GM12878 (cell line): Measurements from ENCODE around the gene VSTM2B. TPM values are rescaled to one million over a fixed set of nuclear protein-coding genes. Genes with fewer than 3 reads are reported as not detected.

Source experiments
- ATAC-seq: fragments of 200-7000 bp; cut with Tn5 transposase; 3 replicates; pipeline ENCODE4 v1.9.1; 2020; ENCODE audit warnings: mild to moderate bottlenecking, moderate library complexity
- BruUV-seq: library from RNA; stranded (reverse); fragments of 400-500 nt; replicated peaks from 2 replicates; lab custom pipeline; 2021; lab: Mats Ljungman, UMichigan
- CTCF ChIA-PET: fragments of 300-600 bp; sonication (Branson Sonifier 250); formaldehyde crosslinking; extraction: SDS; loops from one replicate; lab custom pipeline; 2021; ENCODE audit warnings: inconsistent platforms; lab: Yijun Ruan, JAX
- POLR2A ChIA-PET: fragments of 350-600 bp; formaldehyde crosslinking; extraction: SDS; loops from one replicate; lab custom pipeline; 2021; ENCODE audit warnings: inconsistent platforms; lab: Charles Lee
- RAD21 ChIA-PET: fragments of 300-600 bp; sonication (Branson Sonifier 250); formaldehyde crosslinking; loops from one replicate; lab custom pipeline; 2023; ENCODE audit warnings: antibody characterized with exemption; ENCODE audit not compliant: unreplicated experiment; lab: Charles Lee
- SMC1A ChIA-PET: fragments of 300-600 bp; sonication (Branson Sonifier 250); formaldehyde crosslinking; loops from one replicate; lab custom pipeline; 2023; ENCODE audit not compliant: unreplicated experiment, uncharacterized antibody; lab: Charles Lee
- DNase-seq: peaks from one replicate; pipeline ENCODE4 v3.0.0-alpha.2; 2011; ENCODE audit warnings: low read depth, low spot score
- FAIRE-seq: peaks from 3 replicates; lab custom pipeline; 2011; peaks lifted over from hg19 to GRCh38; lab: Jason Lieb, UNC
- H2AFZ ChIP-seq: 2 replicates; pipeline ENCODE4 v1.6.0; 2011; ENCODE audit warnings: low read depth, low read length, control low read depth; ENCODE audit not compliant: control insufficient read depth
- H3K27ac ChIP-seq: 2 replicates; pipeline ENCODE4 v1.5.1; 2011; ENCODE audit warnings: control low read depth; ENCODE audit not compliant: control insufficient read depth, insufficient read depth
- H3K27me3 ChIP-seq, 2 experiments: replicated peaks in 1 of 2; 2 replicates each; pipeline versions ENCODE4 v1.6.0 to v1.6.1; 2011; ENCODE audit warnings: low read length in 1 of 2; ENCODE audit not compliant: control insufficient read depth in 2 of 2, insufficient read depth in 2 of 2
- H3K36me3 ChIP-seq, 2 experiments: 2 replicates each; pipeline ENCODE4 v1.5.1; 2011; ENCODE audit warnings: low read length in 1 of 2; ENCODE audit not compliant: control insufficient read depth in 2 of 2, insufficient read depth in 2 of 2
- H3K4me1 ChIP-seq: 2 replicates; pipeline ENCODE4 v1.6.1; 2011; ENCODE audit warnings: mild to moderate bottlenecking, low read length, moderate library complexity, mixed read lengths; ENCODE audit not compliant: control insufficient read depth, insufficient read depth
- H3K4me2 ChIP-seq: 2 replicates; pipeline ENCODE4 v1.6.0; 2011; ENCODE audit warnings: control low read depth; ENCODE audit not compliant: control insufficient read depth, insufficient read depth
- H3K4me3 ChIP-seq: fragments of 200-600 bp; sonication (generic); 2 replicates; pipeline ENCODE4 v1.5.1; 2016
- H3K79me2 ChIP-seq: 2 replicates; pipeline ENCODE4 v1.6.0; 2011; ENCODE audit warnings: low read length; ENCODE audit not compliant: control insufficient read depth, insufficient read depth
- H3K9ac ChIP-seq: 2 replicates; pipeline ENCODE4 v1.8.0; 2011; ENCODE audit warnings: low read length, control low read depth, mixed read lengths; ENCODE audit not compliant: control insufficient read depth, insufficient read depth
- H3K9me3 ChIP-seq: replicated peaks from 3 replicates; pipeline ENCODE4 v1.5.1; 2011; ENCODE audit warnings: mild to moderate bottlenecking, low read length; ENCODE audit not compliant: control insufficient read depth, insufficient read depth
- H4K20me1 ChIP-seq: 2 replicates; pipeline ENCODE4 v1.6.0; 2011; ENCODE audit not compliant: control insufficient read depth, insufficient read depth
- FOS ChIP-seq: IDR thresholded peaks from 3 replicates; pipeline ENCODE4 v1.6.1; 2011; ENCODE audit warnings: borderline replicate concordance; ENCODE audit not compliant: insufficient read length; ENCODE audit errors: extremely low read depth
- PML ChIP-seq: IDR thresholded peaks from 2 replicates; pipeline ENCODE4 v1.6.1; 2012; ENCODE audit warnings: low read length, inconsistent platforms
- SMAD1 ChIP-seq: fragments of 450-650 bp; IDR thresholded peaks from 2 replicates; pipeline ENCODE4 v1.6.1; 2018; ENCODE audit warnings: mild to moderate bottlenecking, low read depth; ENCODE audit not compliant: partially characterized antibody
- ZNF207 ChIP-seq: fragments of 450-650 bp; IDR thresholded peaks from 2 replicates; pipeline ENCODE4 v1.6.1; 2014; ENCODE audit warnings: antibody characterized with exemption, mild to moderate bottlenecking, borderline replicate concordance
- ZZZ3 ChIP-seq: IDR thresholded peaks from 2 replicates; pipeline ENCODE4 v1.6.1; 2011; ENCODE audit warnings: low read depth; ENCODE audit not compliant: control insufficient read depth, insufficient read length
- WGBS: methylation state at CpG from one replicate; pipeline ENCODE4 v1.1.6; 2016; ENCODE audit warnings: low lambda C conversion rate; ENCODE audit not compliant: insufficient replicate concordance, insufficient coverage; ENCODE audit errors: missing lambda C conversion rate; 5-methylcytosine and 5-hydroxymethylcytosine counted together
- in situ Hi-C: fragments of 300-500 bp; cut with MboI; formaldehyde crosslinking; loops from 9 replicates; pipeline ENCODE4 v1.14.3; 2018; ENCODE audit warnings: mixed read lengths
- intact Hi-C: fragments of 100-400 bp; cut with micrococcal nuclease; formaldehyde crosslinking; loops from one replicate; pipeline ENCODE4 v1.14.2; 2022; ENCODE audit not compliant: unreplicated experiment
- polyA plus RNA-seq, 11 experiments: library from polyadenylated mRNA; depleted of rRNA in 4 of 11; unstranded in 6 of 11; stranded (reverse) in 5 of 11; fragments of >200 nt; fragmentation: Nextera tagmentation in 4 of 11; fragmentation: Illumina TruSeq in 1 of 11; extraction: Ambion mirVana in 4 of 11; extraction: Trizol in 1 of 11; gene quantifications; 1 replicate in 1 of 11; 2 replicates in 10 of 11; pipeline versions ENCODE4 v1.2.1 to v1.2.3, GENCODE V29; 2011 to 2016; ENCODE audit warnings: inconsistent platforms in 2 of 11, missing spikeins in 2 of 11, low read depth in 1 of 11
- total RNA-seq, 4 experiments: library from RNA; depleted of rRNA in 3 of 4; stranded (reverse); fragments of >200 nt in 3 of 4; fragmentation: Illumina TruSeq in 1 of 4; extraction: Trizol in 1 of 4; gene quantifications; 2 replicates each; pipeline versions ENCODE4 v1.2.1 to v1.2.3, GENCODE V29; 2013 to 2021
- TF ChIP-seq, protein P1 (sequence below): fragments of 450-650 bp; IDR thresholded peaks from 2 replicates; pipeline ENCODE4 v1.6.1; 2017; ENCODE audit warnings: mild to moderate bottlenecking, moderate library complexity
- TF ChIP-seq, protein P2 (sequence below): fragments of 450-650 bp; IDR thresholded peaks from 2 replicates; pipeline ENCODE4 v1.6.1; 2018; ENCODE audit warnings: borderline replicate concordance, mild to moderate bottlenecking; ENCODE audit not compliant: partially characterized antibody
- TF ChIP-seq, protein P3 (sequence below): fragments of 150-350 bp; IDR thresholded peaks from 2 replicates; pipeline ENCODE4 v1.6.1; 2014; ENCODE audit warnings: mild to moderate bottlenecking, low read depth, low read length
- TF ChIP-seq, protein P4 (sequence below): fragments of 450-650 bp; IDR thresholded peaks from 2 replicates; pipeline ENCODE4 v1.6.1; 2017; ENCODE audit warnings: mild to moderate bottlenecking, moderate library complexity

The VSTM2B gene
- total and polyA plus RNA-seq, 10 of the 15 experiments (the other 5 are each of a cell fraction or from before 2014, with no cell fraction given): not detected

DNA sequence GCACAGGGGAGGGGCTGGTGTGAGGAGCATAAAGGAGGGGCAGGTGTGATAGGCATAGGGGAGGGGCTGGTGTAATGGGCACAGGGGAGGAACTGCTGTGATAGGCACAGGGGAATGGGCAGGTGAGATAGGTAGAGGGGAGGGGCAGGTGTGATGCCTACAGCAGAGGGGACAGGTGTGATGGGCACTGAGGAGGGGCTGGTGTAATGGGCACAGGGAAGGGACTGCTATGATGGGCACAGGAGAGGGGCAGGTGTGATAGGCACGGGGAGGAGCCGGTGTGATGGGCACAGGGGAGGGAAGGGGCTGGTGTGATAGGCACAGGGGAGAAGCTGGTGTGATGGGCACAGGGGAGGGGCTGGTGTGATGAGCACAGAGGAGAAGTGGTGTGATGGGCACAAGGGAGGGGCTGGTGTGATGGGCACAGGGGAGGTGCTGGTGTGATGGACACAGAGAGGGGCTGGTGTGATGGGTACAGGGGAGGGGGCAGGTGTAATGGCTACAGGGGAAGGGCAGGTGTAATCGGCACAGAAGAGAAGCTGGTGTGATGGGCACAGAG is 40.8 kb downstream of the VSTM2B start (continued):
- TF ChIP-seq, protein P1, sequence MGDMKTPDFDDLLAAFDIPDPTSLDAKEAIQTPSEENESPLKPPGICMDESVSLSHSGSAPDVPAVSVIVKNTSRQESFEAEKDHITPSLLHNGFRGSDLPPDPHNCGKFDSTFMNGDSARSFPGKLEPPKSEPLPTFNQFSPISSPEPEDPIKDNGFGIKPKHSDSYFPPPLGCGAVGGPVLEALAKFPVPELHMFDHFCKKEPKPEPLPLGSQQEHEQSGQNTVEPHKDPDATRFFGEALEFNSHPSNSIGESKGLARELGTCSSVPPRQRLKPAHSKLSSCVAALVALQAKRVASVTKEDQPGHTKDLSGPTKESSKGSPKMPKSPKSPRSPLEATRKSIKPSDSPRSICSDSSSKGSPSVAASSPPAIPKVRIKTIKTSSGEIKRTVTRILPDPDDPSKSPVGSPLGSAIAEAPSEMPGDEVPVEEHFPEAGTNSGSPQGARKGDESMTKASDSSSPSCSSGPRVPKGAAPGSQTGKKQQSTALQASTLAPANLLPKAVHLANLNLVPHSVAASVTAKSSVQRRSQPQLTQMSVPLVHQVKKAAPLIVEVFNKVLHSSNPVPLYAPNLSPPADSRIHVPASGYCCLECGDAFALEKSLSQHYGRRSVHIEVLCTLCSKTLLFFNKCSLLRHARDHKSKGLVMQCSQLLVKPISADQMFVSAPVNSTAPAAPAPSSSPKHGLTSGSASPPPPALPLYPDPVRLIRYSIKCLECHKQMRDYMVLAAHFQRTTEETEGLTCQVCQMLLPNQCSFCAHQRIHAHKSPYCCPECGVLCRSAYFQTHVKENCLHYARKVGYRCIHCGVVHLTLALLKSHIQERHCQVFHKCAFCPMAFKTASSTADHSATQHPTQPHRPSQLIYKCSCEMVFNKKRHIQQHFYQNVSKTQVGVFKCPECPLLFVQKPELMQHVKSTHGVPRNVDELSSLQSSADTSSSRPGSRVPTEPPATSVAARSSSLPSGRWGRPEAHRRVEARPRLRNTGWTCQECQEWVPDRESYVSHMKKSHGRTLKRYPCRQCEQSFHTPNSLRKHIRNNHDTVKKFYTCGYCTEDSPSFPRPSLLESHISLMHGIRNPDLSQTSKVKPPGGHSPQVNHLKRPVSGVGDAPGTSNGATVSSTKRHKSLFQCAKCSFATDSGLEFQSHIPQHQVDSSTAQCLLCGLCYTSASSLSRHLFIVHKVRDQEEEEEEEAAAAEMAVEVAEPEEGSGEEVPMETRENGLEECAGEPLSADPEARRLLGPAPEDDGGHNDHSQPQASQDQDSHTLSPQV: no peak

DNA sequence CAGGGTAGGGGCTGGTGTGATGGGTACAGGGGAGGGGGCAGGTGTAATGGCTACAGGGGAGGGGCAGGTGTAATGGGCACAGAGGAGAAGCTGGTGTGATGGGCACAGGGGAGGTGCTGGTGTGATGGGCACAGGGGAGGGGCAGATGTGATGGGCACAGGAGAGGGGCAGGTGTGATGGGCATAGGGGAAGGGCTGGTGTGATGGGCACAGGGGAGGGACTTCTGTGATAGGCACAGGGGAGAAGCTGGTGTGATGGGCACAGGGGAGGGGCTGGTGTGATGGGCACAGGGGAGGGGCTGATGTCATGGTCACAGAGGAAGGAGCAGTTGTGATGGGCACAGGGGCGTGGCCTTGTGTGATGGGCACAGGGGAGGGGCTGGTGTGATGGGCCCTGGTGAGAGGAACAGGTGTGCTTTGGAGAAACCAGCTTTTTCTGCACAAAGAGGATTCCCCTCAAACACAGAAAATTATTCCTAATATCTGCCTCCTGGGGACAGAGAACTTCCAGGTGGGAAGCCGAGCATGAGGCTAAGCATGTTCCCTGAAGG is 41.6 kb downstream of the VSTM2B start:
- Histone ChIP-seq H3K9ac (no peak overlapping the region), H3K27ac (no peak overlapping the region), H3K4me2 (no peak overlapping the region), H3K4me1 (no peaks in the 10 kb centered on the region), H3K36me3 (no peaks in the 10 kb centered on the region), H3K27me3 (no peaks in the 10 kb centered on the region), H2AFZ (no peak overlapping the region), H4K20me1 (no peaks in the 10 kb centered on the region), H3K79me2 (no peaks in the 10 kb centered on the region), H3K9me3 (no peaks in the 10 kb centered on the region), H3K4me3 (no peak overlapping the region)
- ATAC-seq: no peak
- SMC1A ChIA-PET: no interaction called here
- WGBS: 0% methylated on average over 2 of the region's 2 CpGs
- CTCF ChIA-PET: no interaction called here
- FAIRE-seq: no peak
- in situ Hi-C loops (no loop called here), intact Hi-C loops (no loop called here)
- RAD21 ChIA-PET: no interaction called here
- no TSS peak for BruUV-seq
- POLR2A ChIA-PET: no interaction called here
- no peak for DNase-seq
- no peak for TF ChIP-seq PML
- TF ChIP-seq ZNF207: no peak
- TF ChIP-seq SMAD1: no peak
- no peak for TF ChIP-seq ZZZ3
- TF ChIP-seq, protein P2, sequence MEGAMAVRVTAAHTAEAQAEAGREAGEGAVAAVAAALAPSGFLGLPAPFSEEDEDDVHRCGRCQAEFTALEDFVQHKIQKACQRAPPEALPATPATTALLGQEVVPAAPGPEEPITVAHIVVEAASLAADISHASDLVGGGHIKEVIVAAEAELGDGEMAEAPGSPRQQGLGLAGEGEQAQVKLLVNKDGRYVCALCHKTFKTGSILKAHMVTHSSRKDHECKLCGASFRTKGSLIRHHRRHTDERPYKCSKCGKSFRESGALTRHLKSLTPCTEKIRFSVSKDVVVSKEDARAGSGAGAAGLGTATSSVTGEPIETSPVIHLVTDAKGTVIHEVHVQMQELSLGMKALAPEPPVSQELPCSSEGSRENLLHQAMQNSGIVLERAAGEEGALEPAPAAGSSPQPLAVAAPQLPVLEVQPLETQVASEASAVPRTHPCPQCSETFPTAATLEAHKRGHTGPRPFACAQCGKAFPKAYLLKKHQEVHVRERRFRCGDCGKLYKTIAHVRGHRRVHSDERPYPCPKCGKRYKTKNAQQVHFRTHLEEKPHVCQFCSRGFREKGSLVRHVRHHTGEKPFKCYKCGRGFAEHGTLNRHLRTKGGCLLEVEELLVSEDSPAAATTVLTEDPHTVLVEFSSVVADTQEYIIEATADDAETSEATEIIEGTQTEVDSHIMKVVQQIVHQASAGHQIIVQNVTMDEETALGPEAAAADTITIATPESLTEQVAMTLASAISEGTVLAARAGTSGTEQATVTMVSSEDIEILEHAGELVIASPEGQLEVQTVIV: no peak
- TF ChIP-seq, protein P3, sequence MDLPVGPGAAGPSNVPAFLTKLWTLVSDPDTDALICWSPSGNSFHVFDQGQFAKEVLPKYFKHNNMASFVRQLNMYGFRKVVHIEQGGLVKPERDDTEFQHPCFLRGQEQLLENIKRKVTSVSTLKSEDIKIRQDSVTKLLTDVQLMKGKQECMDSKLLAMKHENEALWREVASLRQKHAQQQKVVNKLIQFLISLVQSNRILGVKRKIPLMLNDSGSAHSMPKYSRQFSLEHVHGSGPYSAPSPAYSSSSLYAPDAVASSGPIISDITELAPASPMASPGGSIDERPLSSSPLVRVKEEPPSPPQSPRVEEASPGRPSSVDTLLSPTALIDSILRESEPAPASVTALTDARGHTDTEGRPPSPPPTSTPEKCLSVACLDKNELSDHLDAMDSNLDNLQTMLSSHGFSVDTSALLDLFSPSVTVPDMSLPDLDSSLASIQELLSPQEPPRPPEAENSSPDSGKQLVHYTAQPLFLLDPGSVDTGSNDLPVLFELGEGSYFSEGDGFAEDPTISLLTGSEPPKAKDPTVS: no peak
- TF ChIP-seq FOS: no peak
- TF ChIP-seq, protein P4, sequence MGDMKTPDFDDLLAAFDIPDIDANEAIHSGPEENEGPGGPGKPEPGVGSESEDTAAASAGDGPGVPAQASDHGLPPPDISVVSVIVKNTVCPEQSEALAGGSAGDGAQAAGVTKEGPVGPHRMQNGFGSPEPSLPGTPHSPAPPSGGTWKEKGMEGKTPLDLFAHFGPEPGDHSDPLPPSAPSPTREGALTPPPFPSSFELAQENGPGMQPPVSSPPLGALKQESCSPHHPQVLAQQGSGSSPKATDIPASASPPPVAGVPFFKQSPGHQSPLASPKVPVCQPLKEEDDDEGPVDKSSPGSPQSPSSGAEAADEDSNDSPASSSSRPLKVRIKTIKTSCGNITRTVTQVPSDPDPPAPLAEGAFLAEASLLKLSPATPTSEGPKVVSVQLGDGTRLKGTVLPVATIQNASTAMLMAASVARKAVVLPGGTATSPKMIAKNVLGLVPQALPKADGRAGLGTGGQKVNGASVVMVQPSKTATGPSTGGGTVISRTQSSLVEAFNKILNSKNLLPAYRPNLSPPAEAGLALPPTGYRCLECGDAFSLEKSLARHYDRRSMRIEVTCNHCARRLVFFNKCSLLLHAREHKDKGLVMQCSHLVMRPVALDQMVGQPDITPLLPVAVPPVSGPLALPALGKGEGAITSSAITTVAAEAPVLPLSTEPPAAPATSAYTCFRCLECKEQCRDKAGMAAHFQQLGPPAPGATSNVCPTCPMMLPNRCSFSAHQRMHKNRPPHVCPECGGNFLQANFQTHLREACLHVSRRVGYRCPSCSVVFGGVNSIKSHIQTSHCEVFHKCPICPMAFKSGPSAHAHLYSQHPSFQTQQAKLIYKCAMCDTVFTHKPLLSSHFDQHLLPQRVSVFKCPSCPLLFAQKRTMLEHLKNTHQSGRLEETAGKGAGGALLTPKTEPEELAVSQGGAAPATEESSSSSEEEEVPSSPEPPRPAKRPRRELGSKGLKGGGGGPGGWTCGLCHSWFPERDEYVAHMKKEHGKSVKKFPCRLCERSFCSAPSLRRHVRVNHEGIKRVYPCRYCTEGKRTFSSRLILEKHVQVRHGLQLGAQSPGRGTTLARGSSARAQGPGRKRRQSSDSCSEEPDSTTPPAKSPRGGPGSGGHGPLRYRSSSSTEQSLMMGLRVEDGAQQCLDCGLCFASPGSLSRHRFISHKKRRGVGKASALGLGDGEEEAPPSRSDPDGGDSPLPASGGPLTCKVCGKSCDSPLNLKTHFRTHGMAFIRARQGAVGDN: no peak
